GM12878 (cell line): Measurements from ENCODE around the gene GMIP. TPM values are rescaled to one million over a fixed set of nuclear protein-coding genes. Genes with fewer than 3 reads are reported as not detected.

Experiments used
- ATAC-seq: fragments of 200-7000 bp; cut with Tn5 transposase; 3 replicates; pipeline ENCODE4 v1.9.1; 2020; ENCODE audit warnings: mild to moderate bottlenecking, moderate library complexity
- BruUV-seq: library from RNA; stranded (reverse); fragments of 400-500 nt; replicated peaks from 2 replicates; lab custom pipeline; 2021; lab: Mats Ljungman, UMichigan
- CTCF ChIA-PET: fragments of 300-600 bp; sonication (Branson Sonifier 250); formaldehyde crosslinking; extraction: SDS; loops from one replicate; lab custom pipeline; 2021; ENCODE audit warnings: inconsistent platforms; lab: Yijun Ruan, JAX
- POLR2A ChIA-PET: fragments of 350-600 bp; formaldehyde crosslinking; extraction: SDS; loops from one replicate; lab custom pipeline; 2021; ENCODE audit warnings: inconsistent platforms; lab: Charles Lee
- RAD21 ChIA-PET: fragments of 300-600 bp; sonication (Branson Sonifier 250); formaldehyde crosslinking; loops from one replicate; lab custom pipeline; 2023; ENCODE audit warnings: antibody characterized with exemption; ENCODE audit not compliant: unreplicated experiment; lab: Charles Lee
- SMC1A ChIA-PET: fragments of 300-600 bp; sonication (Branson Sonifier 250); formaldehyde crosslinking; loops from one replicate; lab custom pipeline; 2023; ENCODE audit not compliant: unreplicated experiment, uncharacterized antibody; lab: Charles Lee
- DNase-seq: peaks from one replicate; pipeline ENCODE4 v3.0.0-alpha.2; 2011; ENCODE audit warnings: low read depth, low spot score
- FAIRE-seq: peaks from 3 replicates; lab custom pipeline; 2011; peaks lifted over from hg19 to GRCh38; lab: Jason Lieb, UNC
- H2AFZ ChIP-seq: 2 replicates; pipeline ENCODE4 v1.6.0; 2011; ENCODE audit warnings: low read depth, low read length, control low read depth; ENCODE audit not compliant: control insufficient read depth
- H3K27ac ChIP-seq: 2 replicates; pipeline ENCODE4 v1.5.1; 2011; ENCODE audit warnings: control low read depth; ENCODE audit not compliant: control insufficient read depth, insufficient read depth
- H3K27me3 ChIP-seq, 2 experiments: replicated peaks in 1 of 2; 2 replicates each; pipeline versions ENCODE4 v1.6.0 to v1.6.1; 2011; ENCODE audit warnings: low read length in 1 of 2; ENCODE audit not compliant: control insufficient read depth in 2 of 2, insufficient read depth in 2 of 2
- H3K36me3 ChIP-seq, 2 experiments: 2 replicates each; pipeline ENCODE4 v1.5.1; 2011; ENCODE audit warnings: low read length in 1 of 2; ENCODE audit not compliant: control insufficient read depth in 2 of 2, insufficient read depth in 2 of 2
- H3K4me1 ChIP-seq: 2 replicates; pipeline ENCODE4 v1.6.1; 2011; ENCODE audit warnings: mild to moderate bottlenecking, low read length, moderate library complexity, mixed read lengths; ENCODE audit not compliant: control insufficient read depth, insufficient read depth
- H3K4me2 ChIP-seq: 2 replicates; pipeline ENCODE4 v1.6.0; 2011; ENCODE audit warnings: control low read depth; ENCODE audit not compliant: control insufficient read depth, insufficient read depth
- H3K4me3 ChIP-seq: fragments of 200-600 bp; sonication (generic); 2 replicates; pipeline ENCODE4 v1.5.1; 2016
- H3K79me2 ChIP-seq: 2 replicates; pipeline ENCODE4 v1.6.0; 2011; ENCODE audit warnings: low read length; ENCODE audit not compliant: control insufficient read depth, insufficient read depth
- H3K9ac ChIP-seq: 2 replicates; pipeline ENCODE4 v1.8.0; 2011; ENCODE audit warnings: low read length, control low read depth, mixed read lengths; ENCODE audit not compliant: control insufficient read depth, insufficient read depth
- H3K9me3 ChIP-seq: replicated peaks from 3 replicates; pipeline ENCODE4 v1.5.1; 2011; ENCODE audit warnings: mild to moderate bottlenecking, low read length; ENCODE audit not compliant: control insufficient read depth, insufficient read depth
- H4K20me1 ChIP-seq: 2 replicates; pipeline ENCODE4 v1.6.0; 2011; ENCODE audit not compliant: control insufficient read depth, insufficient read depth
- EZH2 ChIP-seq: IDR thresholded peaks from 2 replicates; pipeline ENCODE4 v1.6.1; 2012; ENCODE audit warnings: low read depth, mild to moderate bottlenecking, control low read depth, inconsistent platforms, low read length, borderline replicate concordance; ENCODE audit not compliant: control insufficient read depth
- GATAD2B ChIP-seq: fragments of 450-650 bp; conservative IDR thresholded peaks from 2 replicates; pipeline ENCODE4 v1.6.1; 2017; ENCODE audit warnings: low read depth, mild to moderate bottlenecking, moderate library complexity
- IKZF2 ChIP-seq, 2 experiments: fragments of 450-650 bp; IDR thresholded peaks; 2 replicates each; pipeline ENCODE4 v1.6.1; 2017; ENCODE audit warnings: mild to moderate bottlenecking in 2 of 2, moderate library complexity in 2 of 2
- KDM1A ChIP-seq: fragments of 200-600 bp; sonication (generic); IDR thresholded peaks from 2 replicates; pipeline ENCODE4 v1.6.1; 2016; ENCODE audit warnings: borderline replicate concordance
- MEF2A ChIP-seq: IDR thresholded peaks from 2 replicates; pipeline ENCODE4 v1.6.1; 2011; ENCODE audit warnings: low read depth, mild to moderate bottlenecking, low read length, moderate library complexity; ENCODE audit not compliant: insufficient read depth
- MYC ChIP-seq: IDR thresholded peaks from 2 replicates; pipeline ENCODE4 v1.6.1; 2011; ENCODE audit warnings: mild to moderate bottlenecking, low read length, moderate library complexity, inconsistent platforms; ENCODE audit not compliant: insufficient read depth, insufficient replicate concordance, insufficient read length, severe bottlenecking
- NFIC ChIP-seq: IDR thresholded peaks from 2 replicates; pipeline ENCODE4 v1.6.1; 2012; ENCODE audit warnings: low read depth, mild to moderate bottlenecking, inconsistent platforms, low read length, moderate library complexity
- NFYA ChIP-seq: IDR thresholded peaks from 2 replicates; pipeline ENCODE4 v1.6.1; 2011; ENCODE audit warnings: low read depth, mild to moderate bottlenecking, low read length, improper control_type of control experiment, borderline replicate concordance
- PAX5 ChIP-seq: IDR thresholded peaks from 2 replicates; pipeline ENCODE4 v1.6.1; 2011; ENCODE audit warnings: low read depth, low read length, borderline replicate concordance
- PML ChIP-seq: IDR thresholded peaks from 2 replicates; pipeline ENCODE4 v1.6.1; 2012; ENCODE audit warnings: low read length, inconsistent platforms
- POLR2AphosphoS5 ChIP-seq: IDR thresholded peaks from 2 replicates; pipeline ENCODE4 v1.6.1; 2011; ENCODE audit warnings: mild to moderate bottlenecking, low read length, inconsistent platforms
- SMC3 ChIP-seq: IDR thresholded peaks from 2 replicates; pipeline ENCODE4 v1.6.1; 2011; ENCODE audit warnings: low read length, improper control_type of control experiment, borderline replicate concordance
- TBL1XR1 ChIP-seq: IDR thresholded peaks from 2 replicates; pipeline ENCODE4 v1.6.1; 2012; ENCODE audit warnings: low read depth, low read length, improper control_type of control experiment
- ZNF622 ChIP-seq: fragments of 450-650 bp; IDR thresholded peaks from 2 replicates; pipeline ENCODE4 v1.6.1; 2017; ENCODE audit warnings: mild to moderate bottlenecking, inconsistent platforms
- WGBS: methylation state at CpG from one replicate; pipeline ENCODE4 v1.1.6; 2016; ENCODE audit warnings: low lambda C conversion rate; ENCODE audit not compliant: insufficient replicate concordance, insufficient coverage; ENCODE audit errors: missing lambda C conversion rate; 5-methylcytosine and 5-hydroxymethylcytosine counted together
- in situ Hi-C: fragments of 300-500 bp; cut with MboI; formaldehyde crosslinking; loops from 9 replicates; pipeline ENCODE4 v1.14.3; 2018; ENCODE audit warnings: mixed read lengths
- intact Hi-C: fragments of 100-400 bp; cut with micrococcal nuclease; formaldehyde crosslinking; loops from one replicate; pipeline ENCODE4 v1.14.2; 2022; ENCODE audit not compliant: unreplicated experiment
- polyA plus RNA-seq, 11 experiments: library from polyadenylated mRNA; depleted of rRNA in 4 of 11; unstranded in 6 of 11; stranded (reverse) in 5 of 11; fragments of >200 nt; fragmentation: Nextera tagmentation in 4 of 11; fragmentation: Illumina TruSeq in 1 of 11; extraction: Ambion mirVana in 4 of 11; extraction: Trizol in 1 of 11; gene quantifications; 1 replicate in 1 of 11; 2 replicates in 10 of 11; pipeline versions ENCODE4 v1.2.1 to v1.2.3, GENCODE V29; 2011 to 2016; ENCODE audit warnings: inconsistent platforms in 2 of 11, missing spikeins in 2 of 11, low read depth in 1 of 11
- total RNA-seq, 4 experiments: library from RNA; depleted of rRNA in 3 of 4; stranded (reverse); fragments of >200 nt in 3 of 4; fragmentation: Illumina TruSeq in 1 of 4; extraction: Trizol in 1 of 4; gene quantifications; 2 replicates each; pipeline versions ENCODE4 v1.2.1 to v1.2.3, GENCODE V29; 2013 to 2021
- TF ChIP-seq, protein P1 (sequence below): IDR thresholded peaks from 2 replicates; pipeline ENCODE4 v1.6.1; 2011; ENCODE audit warnings: mild to moderate bottlenecking, low read depth, low read length, moderate library complexity; ENCODE audit not compliant: insufficient replicate concordance
- TF ChIP-seq, protein P2 (sequence below): IDR thresholded peaks from 2 replicates; pipeline ENCODE4 v1.6.1; 2011; ENCODE audit warnings: borderline replicate concordance, low read depth, mild to moderate bottlenecking, moderate library complexity, low read length; ENCODE audit not compliant: insufficient read depth, poor library complexity, severe bottlenecking

GMIP gene
- total and polyA plus RNA-seq, 10 of the 15 experiments (the other 5 are each of a cell fraction or from before 2014, with no cell fraction given), result 1.5 to 63.5 (median 22.3) TPM

GRCh38 chr19:19687090-19687489 lies 43.6 kb upstream of the GMIP start:
- POLR2A ChIA-PET, result no interaction called here
- RAD21 ChIA-PET, result no interaction called here
- no peak overlapping the region for H3K4me3 ChIP-seq
- no peaks in the 10 kb centered on the region for H3K27me3 ChIP-seq
- in situ Hi-C loops, result no loop called here
- H3K4me1 ChIP-seq, result no peaks in the 10 kb centered on the region
- BruUV-seq, result no TSS peak
- TF ChIP-seq GATAD2B, result no peak
- TF ChIP-seq IKZF2 (IDR thresholded peaks at IDR 0.05), result no peak
- TF ChIP-seq, all 136 proteins: peak for 0
- Histone ChIP-seq H3K36me3 (no peaks in the 10 kb centered on the region), H3K27ac (no peak overlapping the region), H2AFZ (no peak overlapping the region), H3K9ac (no peak overlapping the region), H4K20me1 (no peaks in the 10 kb centered on the region), H3K79me2 (no peaks in the 10 kb centered on the region), H3K9me3 (peaks cover 5% of the 10 kb centered on the region), H3K4me2 (no peak overlapping the region)
- WGBS, result 99% methylated on average over 3 of the region's 3 CpGs
- ChIA-PET CTCF (no interaction called here), SMC1A (no interaction called here)
- DNase-seq (no peak), FAIRE-seq (no peak), ATAC-seq (no peak)
- intact Hi-C loops, result no loop called here

- no peak for ATAC-seq
- ChIA-PET RAD21 (no interaction called here), SMC1A (no interaction called here), CTCF (no interaction called here), POLR2A (no interaction called here)
- intact Hi-C loops (no loop called here), in situ Hi-C loops (no loop called here)
- no peak overlapping the region for H3K9ac ChIP-seq
- H3K9me3 ChIP-seq, result peaks cover 5% of the 10 kb centered on the region
- no peak overlapping the region for H3K27ac ChIP-seq
- no peak for DNase-seq
- WGBS, result 98% methylated on average over 6 of the region's 6 CpGs
- no peaks in the 10 kb centered on the region for H3K27me3 ChIP-seq
- no peak overlapping the region for H3K4me3 ChIP-seq
- H3K4me1 ChIP-seq, result no peaks in the 10 kb centered on the region
- H3K79me2 ChIP-seq, result no peaks in the 10 kb centered on the region
- BruUV-seq, result no TSS peak
- H3K36me3 ChIP-seq, result no peaks in the 10 kb centered on the region; a peak in 1 of 4 replicates
- H3K4me2 ChIP-seq, result no peak overlapping the region
- FAIRE-seq, result no peak
- no peaks in the 10 kb centered on the region for H4K20me1 ChIP-seq
- H2AFZ ChIP-seq, result no peak overlapping the region
- TF ChIP-seq NFIC (no peak), NFYA (no peak), PML (no peak), MEF2A (no peak), SMC3 (no peak), POLR2AphosphoS5 (no peak), MYC (no peak), ZNF622 (no peak), TBL1XR1 (no peak), EZH2 (no peak), PAX5 (no peak), KDM1A (no peak)
- TF ChIP-seq, protein P1, sequence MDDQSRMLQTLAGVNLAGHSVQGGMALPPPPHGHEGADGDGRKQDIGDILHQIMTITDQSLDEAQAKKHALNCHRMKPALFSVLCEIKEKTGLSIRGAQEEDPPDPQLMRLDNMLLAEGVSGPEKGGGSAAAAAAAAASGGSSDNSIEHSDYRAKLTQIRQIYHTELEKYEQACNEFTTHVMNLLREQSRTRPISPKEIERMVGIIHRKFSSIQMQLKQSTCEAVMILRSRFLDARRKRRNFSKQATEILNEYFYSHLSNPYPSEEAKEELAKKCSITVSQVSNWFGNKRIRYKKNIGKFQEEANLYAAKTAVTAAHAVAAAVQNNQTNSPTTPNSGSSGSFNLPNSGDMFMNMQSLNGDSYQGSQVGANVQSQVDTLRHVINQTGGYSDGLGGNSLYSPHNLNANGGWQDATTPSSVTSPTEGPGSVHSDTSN, result no peak
- TF ChIP-seq, protein P2, sequence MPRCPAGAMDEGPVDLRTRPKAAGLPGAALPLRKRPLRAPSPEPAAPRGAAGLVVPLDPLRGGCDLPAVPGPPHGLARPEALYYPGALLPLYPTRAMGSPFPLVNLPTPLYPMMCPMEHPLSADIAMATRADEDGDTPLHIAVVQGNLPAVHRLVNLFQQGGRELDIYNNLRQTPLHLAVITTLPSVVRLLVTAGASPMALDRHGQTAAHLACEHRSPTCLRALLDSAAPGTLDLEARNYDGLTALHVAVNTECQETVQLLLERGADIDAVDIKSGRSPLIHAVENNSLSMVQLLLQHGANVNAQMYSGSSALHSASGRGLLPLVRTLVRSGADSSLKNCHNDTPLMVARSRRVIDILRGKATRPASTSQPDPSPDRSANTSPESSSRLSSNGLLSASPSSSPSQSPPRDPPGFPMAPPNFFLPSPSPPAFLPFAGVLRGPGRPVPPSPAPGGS, result no peak
Observed at GRCh38 chr19:19686580-19686979, 43.1 kb upstream of the GMIP start.
